GM12801 (cell line): Measurements from ENCODE around the gene TM7SF3.

Source experiments
- TF ChIP-seq, protein P1 (sequence below): IDR thresholded peaks from one replicate; pipeline ENCODE4 v1.5.1; 2011; ENCODE audit warnings: control low read depth; ENCODE audit not compliant: insufficient read length; ENCODE audit errors: extremely low read depth

The TM7SF3 gene

DNA sequence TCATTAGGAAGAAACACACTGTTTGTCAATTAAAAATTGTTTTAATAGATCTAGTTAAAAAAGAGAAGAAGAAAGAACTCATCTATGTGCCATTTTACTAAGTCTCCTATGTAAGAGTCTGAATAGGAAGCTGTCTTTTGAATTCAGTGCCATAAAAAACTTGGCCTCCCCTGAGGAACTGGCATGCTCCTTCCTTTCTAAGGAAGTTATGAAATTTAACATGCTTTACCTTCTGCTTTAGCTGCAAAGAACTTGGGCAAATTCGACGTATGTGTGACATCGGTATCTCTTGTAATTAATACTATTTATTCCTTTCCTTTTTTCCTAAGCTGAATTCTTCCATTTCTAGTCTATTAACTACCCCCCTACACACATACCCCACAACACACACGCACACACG lies 12.5 kb downstream of the TM7SF3 start:
- TF ChIP-seq, protein P1, sequence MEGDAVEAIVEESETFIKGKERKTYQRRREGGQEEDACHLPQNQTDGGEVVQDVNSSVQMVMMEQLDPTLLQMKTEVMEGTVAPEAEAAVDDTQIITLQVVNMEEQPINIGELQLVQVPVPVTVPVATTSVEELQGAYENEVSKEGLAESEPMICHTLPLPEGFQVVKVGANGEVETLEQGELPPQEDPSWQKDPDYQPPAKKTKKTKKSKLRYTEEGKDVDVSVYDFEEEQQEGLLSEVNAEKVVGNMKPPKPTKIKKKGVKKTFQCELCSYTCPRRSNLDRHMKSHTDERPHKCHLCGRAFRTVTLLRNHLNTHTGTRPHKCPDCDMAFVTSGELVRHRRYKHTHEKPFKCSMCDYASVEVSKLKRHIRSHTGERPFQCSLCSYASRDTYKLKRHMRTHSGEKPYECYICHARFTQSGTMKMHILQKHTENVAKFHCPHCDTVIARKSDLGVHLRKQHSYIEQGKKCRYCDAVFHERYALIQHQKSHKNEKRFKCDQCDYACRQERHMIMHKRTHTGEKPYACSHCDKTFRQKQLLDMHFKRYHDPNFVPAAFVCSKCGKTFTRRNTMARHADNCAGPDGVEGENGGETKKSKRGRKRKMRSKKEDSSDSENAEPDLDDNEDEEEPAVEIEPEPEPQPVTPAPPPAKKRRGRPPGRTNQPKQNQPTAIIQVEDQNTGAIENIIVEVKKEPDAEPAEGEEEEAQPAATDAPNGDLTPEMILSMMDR: no peak

DNA sequence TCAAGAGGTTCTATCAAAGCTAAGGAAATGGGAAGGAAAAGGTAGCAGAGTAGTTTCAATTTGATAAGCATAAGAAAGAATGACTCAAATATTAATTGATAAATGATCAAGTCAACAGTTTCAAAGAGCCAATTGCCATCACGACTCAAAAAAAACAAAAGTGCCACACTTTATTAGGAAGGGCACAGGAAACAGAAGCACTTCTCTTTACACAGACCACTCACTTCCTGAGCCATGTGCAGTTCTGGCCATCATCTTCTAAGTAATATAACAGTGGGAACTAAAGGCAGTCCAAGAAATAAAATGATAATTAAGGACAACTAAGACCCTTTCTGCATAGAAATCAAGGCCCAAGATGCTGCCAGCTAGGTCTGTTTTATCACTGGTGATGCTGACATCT lies 13.2 kb downstream of the TM7SF3 start:
- TF ChIP-seq, protein P1: no peak

DNA sequence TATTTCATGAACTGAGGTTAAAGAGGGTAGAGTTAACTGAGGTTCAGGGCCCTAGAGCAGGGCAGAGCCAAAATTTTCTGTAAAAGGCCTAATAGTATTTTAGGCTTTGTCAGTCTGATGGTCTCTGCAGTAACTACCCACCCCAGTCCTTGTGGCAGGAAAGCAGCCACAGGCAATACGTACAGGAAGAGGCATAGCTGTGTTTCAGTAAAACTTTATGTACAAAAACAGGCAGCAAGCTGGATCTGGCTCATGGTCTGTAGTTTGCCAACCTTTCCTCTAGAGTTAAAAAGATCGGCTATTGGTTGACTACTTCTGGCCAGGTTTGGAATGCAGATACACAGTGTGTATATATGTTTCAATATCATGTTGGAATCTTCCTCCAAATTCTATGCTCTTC lies 17.2 kb downstream of the TM7SF3 start:
- TF ChIP-seq, protein P1: no peak

DNA sequence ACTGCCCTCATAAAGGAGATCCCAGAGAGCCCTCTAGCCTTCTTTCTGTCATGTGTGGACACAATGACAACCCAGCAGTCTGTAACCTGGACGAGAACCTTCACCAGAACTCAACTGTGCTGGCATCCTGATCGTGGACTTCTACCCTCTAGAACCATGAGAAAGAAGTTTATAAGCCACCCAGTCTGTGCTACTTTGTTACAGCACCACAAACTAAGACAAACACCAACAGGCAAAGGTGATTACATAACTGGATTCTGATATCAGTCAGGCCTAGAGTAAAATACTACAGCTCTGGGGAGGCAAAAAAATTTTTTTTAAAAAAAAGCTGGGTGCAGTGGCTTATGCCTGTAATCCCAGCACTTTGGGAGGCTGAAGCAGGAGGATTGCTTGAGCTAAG lies 18.5 kb downstream of the TM7SF3 start:
- TF ChIP-seq, protein P1: no peak

DNA sequence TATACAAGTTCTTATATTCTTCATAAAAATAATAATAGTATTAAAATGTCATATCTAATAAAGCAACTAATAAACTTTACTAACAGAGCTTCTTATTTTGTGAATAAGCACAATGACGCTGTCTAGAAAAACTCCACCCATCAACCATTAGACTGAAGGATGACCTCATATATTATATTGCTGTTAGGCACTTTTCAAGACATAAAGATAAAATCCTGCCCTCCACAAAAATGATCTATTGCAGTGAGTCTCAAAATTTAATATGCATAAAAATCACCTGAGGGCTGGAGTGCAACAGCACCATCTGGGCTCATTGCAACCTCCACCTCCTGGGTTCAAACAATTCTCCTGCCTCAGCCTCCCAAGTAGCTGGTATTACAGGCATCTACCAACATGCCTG lies 20.1 kb downstream of the TM7SF3 start:
- TF ChIP-seq, protein P1: no peak

DNA sequence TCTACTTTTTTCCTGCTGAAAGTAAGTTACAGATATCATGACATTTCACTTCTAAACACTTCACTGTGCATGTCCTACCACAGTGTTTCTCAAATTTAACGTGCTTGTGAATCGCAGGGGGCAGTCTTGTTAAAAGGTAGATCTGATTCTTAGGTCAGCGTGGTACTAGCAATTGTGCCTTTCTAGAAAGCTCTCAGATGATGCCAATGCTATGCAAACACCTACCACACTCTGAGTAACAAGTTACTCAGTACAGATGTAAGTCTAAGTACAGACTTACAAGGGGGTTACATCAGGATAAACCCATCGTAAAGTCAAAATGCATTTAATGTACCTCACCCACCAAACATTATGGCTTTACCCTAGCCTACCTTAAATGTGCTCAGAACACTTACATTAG lies 22.4 kb downstream of the TM7SF3 start:
- TF ChIP-seq, protein P1: no peak

DNA sequence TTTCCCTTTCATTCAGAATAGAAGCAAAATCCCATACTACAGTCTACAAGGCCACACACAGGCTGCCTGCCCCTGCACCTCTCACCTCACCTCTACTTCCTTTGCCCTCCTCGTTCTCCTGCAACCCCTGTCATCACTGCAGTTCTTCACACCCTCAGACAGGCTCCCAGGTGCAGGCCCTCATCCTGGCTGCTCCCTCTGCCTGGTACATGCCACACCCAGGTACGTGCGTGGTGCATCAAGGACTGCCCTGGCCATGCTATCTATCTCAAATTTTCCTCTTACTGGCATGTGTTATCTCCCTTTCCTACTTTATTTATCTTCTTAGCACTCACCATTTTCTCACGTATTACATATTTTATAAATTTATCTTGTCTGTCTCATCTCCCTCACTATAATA lies 24.3 kb downstream of the TM7SF3 start:
- TF ChIP-seq, protein P1: no peak

DNA sequence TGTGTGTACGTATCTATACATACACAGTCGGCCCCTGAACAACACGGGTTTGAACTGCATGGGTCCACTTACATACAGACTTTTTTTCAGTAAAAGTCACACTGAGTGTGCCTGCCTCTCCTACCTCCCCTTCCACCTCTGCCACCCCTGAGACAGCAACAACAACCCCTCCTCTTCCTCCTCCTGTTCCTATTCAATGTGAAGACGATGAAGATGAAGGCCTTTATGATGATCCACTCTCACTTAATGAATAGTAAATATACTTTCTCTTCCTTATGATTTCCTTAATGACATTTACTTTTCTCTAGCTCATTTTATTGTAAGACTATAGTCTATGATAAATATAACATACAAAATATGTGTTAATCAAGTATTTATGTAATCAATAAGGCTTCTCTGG lies 25.5 kb downstream of the TM7SF3 start:
- TF ChIP-seq, protein P1: no peak
